ENCODE measurements around the gene UNC13D. TPM values are rescaled to one million over a fixed set of nuclear protein-coding genes. Genes with fewer than 3 reads are reported as not detected.

The UNC13D gene
- total and polyA plus RNA-seq, 9 of the 15 experiments (the other 6 are each of a cell fraction or from before 2014, with no cell fraction given), result 0.86 to 244 (median 69.2) TPM

DNA sequence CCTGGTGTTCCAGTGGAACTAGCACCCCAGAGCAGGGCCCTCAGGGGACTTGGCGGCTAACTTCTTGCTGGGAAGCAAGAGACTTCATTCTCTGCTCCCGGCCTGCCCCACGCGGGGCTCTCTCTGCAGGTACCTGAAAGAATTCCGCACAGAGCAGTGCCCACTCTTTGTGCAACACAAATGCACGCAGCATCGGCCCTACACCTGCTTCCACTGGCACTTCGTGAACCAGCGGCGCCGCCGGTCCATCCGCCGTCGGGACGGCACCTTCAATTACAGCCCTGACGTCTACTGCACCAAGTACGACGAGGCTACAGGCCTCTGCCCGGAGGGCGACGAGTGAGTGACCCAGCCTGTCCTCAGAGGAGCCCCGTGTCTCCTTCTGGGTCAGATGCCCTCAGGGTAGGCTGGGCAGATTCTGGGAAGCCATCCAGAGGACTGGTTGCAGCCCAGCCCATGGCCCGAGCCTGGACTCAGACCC lies 34.5 kb downstream of the UNC13D start:
- H3K9me3 ChIP-seq (replicated peaks; ENCODE audit: control insufficient read depth, insufficient read depth, low read depth, low read length), result no peaks in the 10 kb centered on the region
- no peaks in the 10 kb centered on the region for H3K79me2 ChIP-seq (ENCODE audit: control insufficient read depth, insufficient read depth, low read length)
- H3K9ac ChIP-seq (ENCODE audit: insufficient read depth in 1 of 2, low read depth in 2 of 2, low read length in 2 of 2), result peak overlapping the region in 1 of 2 experiments; percentile 74; a peak in 1 of 4 replicates
- DNase-seq (ENCODE audit: extremely low read depth in 1 of 4, low spot score in 3 of 4) (no peak), FAIRE-seq (no peak), ATAC-seq (no peak)
- in situ Hi-C loops (cut with MboI) (no loop called here), intact Hi-C loops (cut with micrococcal nuclease) (no loop called here)
- WGBS (ENCODE audit: insufficient coverage, low coverage, missing lambda C conversion rate), result 91% methylated on average over 23 of the region's 24 CpGs
- H3K4me2 ChIP-seq (ENCODE audit: insufficient read depth, low read length), result no peak overlapping the region
- peaks cover 40% of the 10 kb centered on the region; the same call in 2 of the 3 replicates for H3K36me3 ChIP-seq (ENCODE audit: control insufficient read depth, insufficient read depth, low read length)
- peaks cover 10 to 24% of the 10 kb centered on the region in 2 experiments for H3K4me1 ChIP-seq (replicated peaks in 1 of 2; ENCODE audit: control insufficient read depth in 2 of 2, insufficient read depth in 2 of 2, low read length in 2 of 2)
- no peaks in the 10 kb centered on the region for H3K27me3 ChIP-seq (ENCODE audit: control insufficient read depth in 2 of 2, insufficient read depth in 2 of 2, low read length in 2 of 2)
- ChIA-PET POLR2A (interaction anchor here (1.1 to 4.1 kb wide), 7 partner anchors 9 to 34 kb away, joined by 4 to 37 read pairs (median 8); partner anchors contain the start of gene UNK), CTCF (ENCODE audit: low intra/inter-chr PET ratio) (no interaction called here)
- H3K27ac ChIP-seq (ENCODE audit: extremely low read depth, low read depth, low read length), result no peak overlapping the region
- H4K20me1 ChIP-seq (replicated peaks; ENCODE audit: control insufficient read depth, insufficient read depth, low read length), result no peaks in the 10 kb centered on the region
- no peaks in the 10 kb centered on the region for H3K9me1 ChIP-seq (ENCODE audit: control insufficient read depth, insufficient read depth, low read length)
- no TSS peak for BruUV-seq (replicated peaks)
- H2AFZ ChIP-seq (ENCODE audit: low read depth, low read length), result no peak overlapping the region
- H3K4me3 ChIP-seq, result no peak overlapping the region
- 0 out of 4 replicates have a peak, but pooled peaks of 1 of the 2 experiments have one; percentile 15 for TF ChIP-seq MAZ (CRISPR knock-in tag; conservative IDR thresholded peaks at IDR 0.05 in 1 of 2, IDR thresholded peaks at IDR 0.05 in 1 of 2)
- no peak for TF ChIP-seq IFI16 (CRISPR knock-in tag; IDR thresholded peaks at IDR 0.05)

DNA sequence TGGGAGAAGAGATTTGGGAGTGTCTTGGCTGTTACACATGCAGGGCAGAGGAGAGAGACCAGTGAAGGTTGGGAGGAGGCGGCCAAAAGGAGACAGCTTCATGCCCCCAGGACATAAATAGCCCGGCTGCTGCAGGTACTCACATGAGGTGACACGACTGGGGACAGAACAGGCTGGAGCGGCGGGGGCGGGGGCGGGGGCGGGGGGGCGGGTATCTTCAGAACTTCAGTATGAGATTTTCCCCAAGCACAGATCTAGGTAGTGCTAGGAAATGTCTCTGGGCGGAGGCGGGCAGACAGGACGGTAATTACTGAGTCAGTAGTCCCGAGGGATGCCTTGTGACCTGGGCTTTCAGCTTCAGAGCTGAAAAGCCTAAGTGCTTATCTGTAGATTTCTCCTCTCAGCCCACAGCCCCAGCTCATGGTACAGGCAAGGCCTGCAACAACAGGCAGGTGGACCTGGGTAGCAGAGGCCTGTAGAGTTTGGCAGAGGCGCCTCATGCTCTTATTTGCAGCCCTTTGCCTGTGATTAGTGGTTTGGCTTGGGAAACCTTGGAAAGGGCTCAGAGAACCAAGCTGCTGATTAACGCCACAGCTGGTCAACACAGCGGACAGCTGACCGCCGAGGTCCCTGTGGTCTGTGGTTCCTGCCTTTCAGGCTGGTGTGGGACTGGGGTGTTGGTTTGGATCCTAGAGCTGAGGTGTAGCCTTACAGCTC lies 35.1 kb downstream of the UNC13D start:
- peak; percentile 75 for FAIRE-seq
- no peak overlapping the region for H3K4me2 ChIP-seq (ENCODE audit: insufficient read depth, low read length)
- POLR2A ChIA-PET, result interaction anchor here (1.1 to 4.1 kb wide), 7 partner anchors 10 to 33 kb away, joined by 4 to 37 read pairs (median 8); partner anchors contain the start of gene UNK
- peak overlapping the region in 1 of 2 experiments; percentile 74; a peak in 2 of 4 replicates for H3K9ac ChIP-seq (ENCODE audit: insufficient read depth in 1 of 2, low read depth in 2 of 2, low read length in 2 of 2)
- H3K79me2 ChIP-seq (ENCODE audit: control insufficient read depth, insufficient read depth, low read length), result no peaks in the 10 kb centered on the region
- no peak overlapping the region; the same call in 2 of the 3 replicates for H3K27ac ChIP-seq (ENCODE audit: extremely low read depth, low read depth, low read length)
- 45% methylated on average over 13 of the region's 18 CpGs for WGBS (ENCODE audit: insufficient coverage, low coverage, missing lambda C conversion rate)
- H3K9me1 ChIP-seq (ENCODE audit: control insufficient read depth, insufficient read depth, low read length), result no peaks in the 10 kb centered on the region
- in situ Hi-C loops (cut with MboI) (no loop called here), intact Hi-C loops (cut with micrococcal nuclease) (no loop called here)
- peaks cover 10 to 24% of the 10 kb centered on the region in 2 experiments for H3K4me1 ChIP-seq (replicated peaks in 1 of 2; ENCODE audit: control insufficient read depth in 2 of 2, insufficient read depth in 2 of 2, low read length in 2 of 2)
- peak; percentile 58 for ATAC-seq
- no peaks in the 10 kb centered on the region for H3K27me3 ChIP-seq (ENCODE audit: control insufficient read depth in 2 of 2, insufficient read depth in 2 of 2, low read length in 2 of 2)
- H3K36me3 ChIP-seq (ENCODE audit: control insufficient read depth, insufficient read depth, low read length), result peaks cover 36% of the 10 kb centered on the region; the same call in 2 of the 3 replicates
- H3K4me3 ChIP-seq, result no peak overlapping the region
- CTCF ChIA-PET (ENCODE audit: low intra/inter-chr PET ratio), result no interaction called here
- H2AFZ ChIP-seq (ENCODE audit: low read depth, low read length), result no peak overlapping the region
- BruUV-seq (replicated peaks), result no TSS peak
- DNase-seq (ENCODE audit: extremely low read depth in 1 of 4, low spot score in 3 of 4), result peak in 2 of 4 experiments; percentile 20 to 67
- no peaks in the 10 kb centered on the region for H4K20me1 ChIP-seq (replicated peaks; ENCODE audit: control insufficient read depth, insufficient read depth, low read length)
- no peaks in the 10 kb centered on the region for H3K9me3 ChIP-seq (replicated peaks; ENCODE audit: control insufficient read depth, insufficient read depth, low read depth, low read length)
- no peak for TF ChIP-seq NCOA4 (IDR thresholded peaks at IDR 0.05; ENCODE audit: partially characterized antibody)
- TF ChIP-seq NFYB (IDR thresholded peaks at IDR 0.05; ENCODE audit: extremely low read depth, insufficient read length), result no peak
- peak; percentile 60; the same call in 1 of the 2 replicates for TF ChIP-seq ZNF584 (CRISPR knock-in tag; IDR thresholded peaks at IDR 0.05; ENCODE audit: low read depth)
- no peak for TF ChIP-seq ELF2 (CRISPR knock-in tag; IDR thresholded peaks at IDR 0.05)
- TF ChIP-seq FOSL1 (tag; conservative IDR thresholded peaks at IDR 0.05), result peak; percentile 72
- TF ChIP-seq POU5F1 (IDR thresholded peaks at IDR 0.05; ENCODE audit: borderline replicate concordance, low read depth, low read length, partially characterized antibody), result no peak
- TF ChIP-seq MEF2D (tag; conservative IDR thresholded peaks at IDR 0.05; ENCODE audit: low read depth), result 0 out of 2 replicates have a peak, but pooled peaks have one; percentile 35
- TF ChIP-seq ZFX (CRISPR knock-in tag; IDR thresholded peaks at IDR 0.05), result peak; percentile 70
- TF ChIP-seq LARP7 (IDR thresholded peaks at IDR 0.05), result no peak
- TF ChIP-seq HNRNPUL1 (IDR thresholded peaks at IDR 0.05; ENCODE audit: low read length), result no peak
- no peak for TF ChIP-seq U2AF2 (optimal IDR thresholded peaks at IDR 0.05; ENCODE audit: low read depth, low read length)
- no peak for TF ChIP-seq ZBTB7A (IDR thresholded peaks at IDR 0.05; ENCODE audit: borderline replicate concordance, control insufficient read depth, low read depth, low read length)
- no peak for TF ChIP-seq PTBP1 (IDR thresholded peaks at IDR 0.05; ENCODE audit: low read depth, low read length)
- no peak for TF ChIP-seq TAF7 (tag; IDR thresholded peaks at IDR 0.05)
